HCT116 (cell line): ENCODE measurements around the gene ARL6IP4.

Experiments used
- EGR1 ChIP-seq: IDR thresholded peaks from 2 replicates; pipeline ENCODE4 v1.6.1; 2012; ENCODE audit warnings: low read depth
- EZH2 ChIP-seq: fragments of 200-600 bp; sonication (generic); IDR thresholded peaks from 2 replicates; pipeline ENCODE4 v1.6.1; 2017; ENCODE audit warnings: antibody characterized with exemption, mixed run types
- EZH2phosphoT487 ChIP-seq: fragments of 200-600 bp; IDR thresholded peaks from 2 replicates; pipeline ENCODE4 v1.6.1; 2018; ENCODE audit warnings: antibody characterized with exemption, borderline replicate concordance
- JUND ChIP-seq: IDR thresholded peaks from 2 replicates; pipeline ENCODE4 v1.6.1; 2012
- POLR2A ChIP-seq: IDR thresholded peaks from 2 replicates; pipeline ENCODE4 v1.7.0; 2011; ENCODE audit warnings: borderline replicate concordance; ENCODE audit not compliant: insufficient read depth, insufficient read length; ENCODE audit errors: extremely low read depth
- POLR2AphosphoS5 ChIP-seq: IDR thresholded peaks from 2 replicates; pipeline ENCODE4 v1.6.1; 2011; ENCODE audit warnings: mild to moderate bottlenecking, low read depth, low read length, moderate library complexity
- SIN3A ChIP-seq: IDR thresholded peaks from 2 replicates; pipeline ENCODE4 v1.6.1; 2012; ENCODE audit warnings: low read depth
- SP1 ChIP-seq: IDR thresholded peaks from 2 replicates; pipeline ENCODE4 v1.6.1; 2012; ENCODE audit warnings: low read depth
- ZFX ChIP-seq: fragments of 450-650 bp; IDR thresholded peaks from 2 replicates; pipeline ENCODE4 v1.6.1; 2017
- ZNF274 ChIP-seq: fragments of 200-500 bp; sonication (Bioruptor generic); IDR thresholded peaks from 2 replicates; pipeline ENCODE4 v1.6.1; 2014; ENCODE audit warnings: mild to moderate bottlenecking, low read depth, low read length, inconsistent platforms
- TF ChIP-seq, protein P1 (sequence below), 3 experiments: fragments of 200-600 bp in 1 of 3; sonication (generic) in 1 of 3; IDR thresholded peaks in 2 of 3; conservative IDR thresholded peaks in 1 of 3; 2 replicates each; pipeline ENCODE4 v1.5.1; 2012 to 2017; ENCODE audit warnings: low read depth in 2 of 3, low read length in 2 of 3, antibody characterized with exemption in 1 of 3, borderline replicate concordance in 1 of 3, control low read depth in 1 of 3, mild to moderate bottlenecking in 1 of 3, mixed read lengths in 1 of 3, mixed run types in 1 of 3, moderate library complexity in 1 of 3; ENCODE audit not compliant: insufficient read depth in 1 of 3
- TF ChIP-seq, protein P2 (sequence below): IDR thresholded peaks from 2 replicates; pipeline ENCODE4 v1.6.1; 2012; ENCODE audit warnings: low read depth
- TF ChIP-seq, protein P3 (sequence below): IDR thresholded peaks from 2 replicates; pipeline ENCODE4 v1.6.1; 2012

DNA sequence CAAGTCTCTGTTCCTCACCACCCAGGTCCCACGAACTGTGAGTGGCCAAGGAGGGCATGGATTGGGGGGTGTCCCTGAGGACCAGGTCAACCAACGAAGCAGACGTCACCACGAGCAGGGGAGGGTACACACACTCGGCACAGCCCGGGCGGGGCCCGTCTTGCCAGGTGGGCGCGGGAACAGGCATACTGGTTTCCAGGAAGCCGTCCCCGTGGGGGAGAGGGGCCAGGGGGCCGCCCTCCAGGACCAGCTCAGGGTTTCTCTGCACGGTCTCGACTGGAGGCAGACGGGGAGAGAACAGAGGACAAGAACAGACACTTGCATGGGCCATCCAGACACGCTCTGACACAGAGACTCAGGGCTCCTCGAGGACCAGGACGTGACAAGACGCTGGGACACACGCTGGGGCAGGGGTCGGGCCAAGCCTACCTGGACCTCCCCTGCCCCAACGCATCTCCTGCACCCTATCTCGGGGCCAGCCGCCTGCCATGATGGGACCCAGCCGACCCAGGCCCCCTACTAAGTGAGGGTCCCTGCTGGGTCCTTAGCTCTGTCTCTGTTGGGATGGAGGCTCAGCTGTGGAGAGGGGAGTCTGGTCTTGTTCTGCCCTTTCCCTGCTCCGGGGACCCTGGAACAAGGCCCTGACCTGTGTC is 11.3 kb downstream of the ARL6IP4 start:
- no peak for TF ChIP-seq POLR2A
- no peak for TF ChIP-seq POLR2AphosphoS5
- TF ChIP-seq, protein P1, sequence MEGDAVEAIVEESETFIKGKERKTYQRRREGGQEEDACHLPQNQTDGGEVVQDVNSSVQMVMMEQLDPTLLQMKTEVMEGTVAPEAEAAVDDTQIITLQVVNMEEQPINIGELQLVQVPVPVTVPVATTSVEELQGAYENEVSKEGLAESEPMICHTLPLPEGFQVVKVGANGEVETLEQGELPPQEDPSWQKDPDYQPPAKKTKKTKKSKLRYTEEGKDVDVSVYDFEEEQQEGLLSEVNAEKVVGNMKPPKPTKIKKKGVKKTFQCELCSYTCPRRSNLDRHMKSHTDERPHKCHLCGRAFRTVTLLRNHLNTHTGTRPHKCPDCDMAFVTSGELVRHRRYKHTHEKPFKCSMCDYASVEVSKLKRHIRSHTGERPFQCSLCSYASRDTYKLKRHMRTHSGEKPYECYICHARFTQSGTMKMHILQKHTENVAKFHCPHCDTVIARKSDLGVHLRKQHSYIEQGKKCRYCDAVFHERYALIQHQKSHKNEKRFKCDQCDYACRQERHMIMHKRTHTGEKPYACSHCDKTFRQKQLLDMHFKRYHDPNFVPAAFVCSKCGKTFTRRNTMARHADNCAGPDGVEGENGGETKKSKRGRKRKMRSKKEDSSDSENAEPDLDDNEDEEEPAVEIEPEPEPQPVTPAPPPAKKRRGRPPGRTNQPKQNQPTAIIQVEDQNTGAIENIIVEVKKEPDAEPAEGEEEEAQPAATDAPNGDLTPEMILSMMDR (IDR thresholded peaks at IDR 0.05 in 2 of 3, conservative IDR thresholded peaks at IDR 0.05 in 1 of 3; ENCODE audit: borderline replicate concordance in 1 of 3, insufficient read depth in 1 of 3, low read depth in 2 of 3, low read length in 2 of 3) = no peak
- TF ChIP-seq JUND = no peak
- TF ChIP-seq EZH2 = no peak
- no peak for TF ChIP-seq ZNF274
- TF ChIP-seq SIN3A = no peak
- TF ChIP-seq, protein P2, sequence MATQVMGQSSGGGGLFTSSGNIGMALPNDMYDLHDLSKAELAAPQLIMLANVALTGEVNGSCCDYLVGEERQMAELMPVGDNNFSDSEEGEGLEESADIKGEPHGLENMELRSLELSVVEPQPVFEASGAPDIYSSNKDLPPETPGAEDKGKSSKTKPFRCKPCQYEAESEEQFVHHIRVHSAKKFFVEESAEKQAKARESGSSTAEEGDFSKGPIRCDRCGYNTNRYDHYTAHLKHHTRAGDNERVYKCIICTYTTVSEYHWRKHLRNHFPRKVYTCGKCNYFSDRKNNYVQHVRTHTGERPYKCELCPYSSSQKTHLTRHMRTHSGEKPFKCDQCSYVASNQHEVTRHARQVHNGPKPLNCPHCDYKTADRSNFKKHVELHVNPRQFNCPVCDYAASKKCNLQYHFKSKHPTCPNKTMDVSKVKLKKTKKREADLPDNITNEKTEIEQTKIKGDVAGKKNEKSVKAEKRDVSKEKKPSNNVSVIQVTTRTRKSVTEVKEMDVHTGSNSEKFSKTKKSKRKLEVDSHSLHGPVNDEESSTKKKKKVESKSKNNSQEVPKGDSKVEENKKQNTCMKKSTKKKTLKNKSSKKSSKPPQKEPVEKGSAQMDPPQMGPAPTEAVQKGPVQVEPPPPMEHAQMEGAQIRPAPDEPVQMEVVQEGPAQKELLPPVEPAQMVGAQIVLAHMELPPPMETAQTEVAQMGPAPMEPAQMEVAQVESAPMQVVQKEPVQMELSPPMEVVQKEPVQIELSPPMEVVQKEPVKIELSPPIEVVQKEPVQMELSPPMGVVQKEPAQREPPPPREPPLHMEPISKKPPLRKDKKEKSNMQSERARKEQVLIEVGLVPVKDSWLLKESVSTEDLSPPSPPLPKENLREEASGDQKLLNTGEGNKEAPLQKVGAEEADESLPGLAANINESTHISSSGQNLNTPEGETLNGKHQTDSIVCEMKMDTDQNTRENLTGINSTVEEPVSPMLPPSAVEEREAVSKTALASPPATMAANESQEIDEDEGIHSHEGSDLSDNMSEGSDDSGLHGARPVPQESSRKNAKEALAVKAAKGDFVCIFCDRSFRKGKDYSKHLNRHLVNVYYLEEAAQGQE = no peak
- TF ChIP-seq EZH2phosphoT487 = no peak
- TF ChIP-seq, protein P3, sequence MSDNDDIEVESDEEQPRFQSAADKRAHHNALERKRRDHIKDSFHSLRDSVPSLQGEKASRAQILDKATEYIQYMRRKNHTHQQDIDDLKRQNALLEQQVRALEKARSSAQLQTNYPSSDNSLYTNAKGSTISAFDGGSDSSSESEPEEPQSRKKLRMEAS = no peak
- TF ChIP-seq ZFX = no peak
- no peak for TF ChIP-seq EGR1
- no peak for TF ChIP-seq SP1
